HFFc6 (cell line): ENCODE measurements around the gene TENM3. TPM values are rescaled to one million over a fixed set of nuclear protein-coding genes. Genes with fewer than 3 reads are reported as not detected.

ENCODE experiments used
- DNase-seq: peaks from one replicate; pipeline ENCODE4 v3.0.0-alpha.2; 2018
- H3K27ac Mint-ChIP-seq: 2 replicates; pipeline ENCODE4 v1.8.0; 2020; ENCODE audit warnings: mild to moderate bottlenecking, mixed read lengths
- H3K27me3 Mint-ChIP-seq: 2 replicates; pipeline ENCODE4 v1.8.0; 2021; ENCODE audit warnings: mild to moderate bottlenecking, moderate library complexity, mixed read lengths; ENCODE audit not compliant: insufficient read depth
- H3K36me3 Mint-ChIP-seq: 2 replicates; pipeline ENCODE4 v1.8.0; 2021; ENCODE audit warnings: low read depth, mixed read lengths
- H3K4me1 Mint-ChIP-seq: 2 replicates; pipeline ENCODE4 v1.8.0; 2020; ENCODE audit warnings: low read depth, mixed read lengths
- H3K4me3 Mint-ChIP-seq: 2 replicates; pipeline ENCODE4 v1.8.0; 2020; ENCODE audit warnings: mild to moderate bottlenecking, moderate library complexity, mixed read lengths
- H3K9me3 Mint-ChIP-seq: 2 replicates; pipeline ENCODE4 v1.8.0; 2020; ENCODE audit warnings: mild to moderate bottlenecking, mixed read lengths
- CTCF ChIP-seq: fragments of 200-600 bp; sonication (generic); IDR thresholded peaks from 2 replicates; pipeline ENCODE4 v1.5.0; 2021; ENCODE audit warnings: antibody characterized with exemption, mild to moderate bottlenecking
- total RNA-seq, 6 experiments: library from RNA; stranded (reverse); fragmentation: NEBNext Ultra II Directional; extraction: Animal tissue kit (Norgen Biotek cat#: 25700); gene quantifications; 2 replicates in 1 of 6; 3 replicates in 5 of 6; pipeline ENCODE4 v1.2.3, GENCODE V29; 2021

TENM3 gene
- total RNA-seq, 6 experiments from 2014 or later: 31.1 to 52.1 (median 42.0) TPM

GRCh38 chr4:182577411-182577810 lies 334.2 kb downstream of the TENM3 start:
- H3K36me3 Mint-ChIP-seq: no peaks in the 10 kb centered on the region
- peak overlapping the region; percentile 66 for H3K27ac Mint-ChIP-seq
- TF ChIP-seq CTCF: no peak
- H3K9me3 Mint-ChIP-seq: no peaks in the 10 kb centered on the region
- no peaks in the 10 kb centered on the region; the same call in 1 of the 2 replicates for H3K27me3 Mint-ChIP-seq
- peaks cover 22% of the 10 kb centered on the region; the same call in 1 of the 2 replicates for H3K4me1 Mint-ChIP-seq
- peak overlapping the region; percentile 58; the same call in 1 of the 2 replicates for H3K4me3 Mint-ChIP-seq
- no peak for DNase-seq

GRCh38 chr4:182578402-182578801 lies 335.2 kb downstream of the TENM3 start:
- DNase-seq: peak; percentile 76
- TF ChIP-seq CTCF: no peak
- H3K9me3 Mint-ChIP-seq: no peaks in the 10 kb centered on the region

GRCh38 chr4:182582245-182582644 lies 339.0 kb downstream of the TENM3 start:
- no peak overlapping the region for H3K27ac Mint-ChIP-seq
- no peaks in the 10 kb centered on the region; the same call in 1 of the 2 replicates for H3K36me3 Mint-ChIP-seq
- H3K9me3 Mint-ChIP-seq: no peaks in the 10 kb centered on the region
- peaks cover 26% of the 10 kb centered on the region for H3K4me1 Mint-ChIP-seq
- no peak for DNase-seq
- no peaks in the 10 kb centered on the region; the same call in 1 of the 2 replicates for H3K27me3 Mint-ChIP-seq
- no peak overlapping the region for H3K4me3 Mint-ChIP-seq
- no peak for TF ChIP-seq CTCF

More at GRCh38 chr4:182578402-182578801, 335.2 kb downstream of the TENM3 start:
- H3K27ac Mint-ChIP-seq: no peak overlapping the region
- no peaks in the 10 kb centered on the region for H3K36me3 Mint-ChIP-seq
- no peaks in the 10 kb centered on the region; the same call in 1 of the 2 replicates for H3K27me3 Mint-ChIP-seq
- peaks cover 23% of the 10 kb centered on the region; the same call in 1 of the 2 replicates for H3K4me1 Mint-ChIP-seq
- no peak overlapping the region for H3K4me3 Mint-ChIP-seq

GRCh38 chr4:182583703-182584415 lies 340.7 kb downstream of the TENM3 start:
- no peaks in the 10 kb centered on the region for H3K9me3 Mint-ChIP-seq
- DNase-seq: no peak
- no peak for TF ChIP-seq CTCF
- H3K27me3 Mint-ChIP-seq: no peaks in the 10 kb centered on the region; the same call in 1 of the 2 replicates
- peaks cover 26% of the 10 kb centered on the region for H3K4me1 Mint-ChIP-seq
- peaks cover 10% of the 10 kb centered on the region for H3K36me3 Mint-ChIP-seq
- no peak overlapping the region for H3K4me3 Mint-ChIP-seq
- H3K27ac Mint-ChIP-seq: 0 out of 2 replicates have a peak overlapping the region, but pooled peaks have one; percentile 18

GRCh38 chr4:182585321-182585720 lies 342.1 kb downstream of the TENM3 start:
- H3K36me3 Mint-ChIP-seq: peaks cover 15% of the 10 kb centered on the region
- H3K27me3 Mint-ChIP-seq: no peaks in the 10 kb centered on the region; the same call in 1 of the 2 replicates
- peak overlapping the region; percentile 63; the same call in 1 of the 2 replicates for H3K27ac Mint-ChIP-seq
- peaks cover 26% of the 10 kb centered on the region for H3K4me1 Mint-ChIP-seq
- TF ChIP-seq CTCF: no peak
- DNase-seq: no peak
- peak overlapping the region; percentile 48; the same call in 1 of the 2 replicates for H3K4me3 Mint-ChIP-seq
- no peaks in the 10 kb centered on the region for H3K9me3 Mint-ChIP-seq
